CD4-positive, alpha-beta T cell (primary cell): Measurements from ENCODE around the gene EYA2. TPM values are rescaled to one million over a fixed set of nuclear protein-coding genes. Genes with fewer than 3 reads are reported as not detected.

Experiments used
- ATAC-seq: fragments of 200-7000 bp; cut with Tn5 transposase; one replicate; pipeline ENCODE4 v1.10.0; 2022; ENCODE audit warnings: mild to moderate bottlenecking; ENCODE audit not compliant: poor library complexity
- CTCF ChIA-PET: fragments of 350-600 bp; sonication (Branson Sonifier 250); formaldehyde crosslinking; loops from one replicate; lab custom pipeline; 2021; ENCODE audit warnings: antibody characterized with exemption, inconsistent platforms; lab: Charles Lee
- POLR2A ChIA-PET: fragments of 350-600 bp; sonication (Branson Sonifier 250); formaldehyde crosslinking; loops from one replicate; lab custom pipeline; 2021; ENCODE audit warnings: antibody characterized with exemption, inconsistent platforms; lab: Charles Lee
- DNase-seq, 14 experiments: peaks; one replicate each; pipeline ENCODE4 v3.0.0-alpha.2; 2013 to 2020; ENCODE audit warnings: mixed read lengths in 2 of 14
- H3K27ac ChIP-seq, 2 donors: one replicate each; pipeline versions ENCODE4 v1.5.1 to v1.7.0; 2013; ENCODE audit warnings: low read length in 2 of 2, low read depth in 1 of 2, mild to moderate bottlenecking in 1 of 2
- H3K27me3 ChIP-seq, 2 experiments: 1 replicate in 1 of 2; 2 replicates in 1 of 2; pipeline versions ENCODE4 v1.6.1 to v1.7.0; 2013; ENCODE audit warnings: low read length in 2 of 2, control low read depth in 1 of 2, mild to moderate bottlenecking in 1 of 2, moderate library complexity in 1 of 2; ENCODE audit not compliant: insufficient read depth in 2 of 2, control insufficient read depth in 1 of 2
- H3K36me3 ChIP-seq: one replicate; pipeline ENCODE4 v1.6.1; 2013; ENCODE audit warnings: low read length, control low read depth; ENCODE audit not compliant: insufficient read depth
- H3K4me1 ChIP-seq: one replicate; pipeline ENCODE4 v1.6.1; 2013; ENCODE audit warnings: low read length, control low read depth; ENCODE audit not compliant: insufficient read depth
- H3K4me3 ChIP-seq: one replicate; pipeline ENCODE4 v1.5.1; 2013; ENCODE audit warnings: mild to moderate bottlenecking, low read length, moderate library complexity
- H3K9me3 ChIP-seq, 2 experiments: 1 replicate in 1 of 2; 2 replicates in 1 of 2; pipeline versions ENCODE4 v1.6.1 to v1.7.0; 2013; ENCODE audit warnings: low read length in 2 of 2, mild to moderate bottlenecking in 2 of 2, control low read depth in 1 of 2, moderate library complexity in 1 of 2; ENCODE audit not compliant: control insufficient read depth in 1 of 2, insufficient read depth in 1 of 2
- H3K27ac Mint-ChIP-seq: one replicate; pipeline ENCODE4 v1.8.0; 2020; ENCODE audit warnings: mixed read lengths
- H3K27me3 Mint-ChIP-seq: one replicate; pipeline ENCODE4 v1.8.0; 2021; ENCODE audit warnings: mixed read lengths
- H3K36me3 Mint-ChIP-seq: one replicate; pipeline ENCODE4 v1.8.0; 2021; ENCODE audit warnings: low read depth, mixed read lengths
- H3K4me1 Mint-ChIP-seq: one replicate; pipeline ENCODE4 v1.8.0; 2021; ENCODE audit warnings: low read depth, mixed read lengths
- H3K4me3 Mint-ChIP-seq: one replicate; pipeline ENCODE4 v1.8.0; 2020; ENCODE audit warnings: mild to moderate bottlenecking, mixed read lengths
- H3K9me3 Mint-ChIP-seq: one replicate; pipeline ENCODE4 v1.8.0; 2020; ENCODE audit warnings: mixed read lengths
- intact Hi-C, 2 experiments: fragments of 100-400 bp; cut with DNase I in 1 of 2; cut with micrococcal nuclease in 1 of 2; formaldehyde crosslinking; loops; one replicate each; pipeline versions ENCODE4 v1.15.1 to v1.9.0; 2023 to 2025; cut with DNase I, micrococcal nuclease
- total RNA-seq, 174 experiments: library from RNA in 2 of 174; stranded (reverse) in 2 of 174; gene quantifications; one replicate each; pipeline ENCODE4 v1.2.3 and lab custom pipeline; 2021 to 2026
- TF ChIP-seq, protein P1 (sequence below): fragments of 200-600 bp; IDR thresholded peaks from one replicate; pipeline ENCODE4 v1.8.0; 2022; ENCODE audit warnings: antibody characterized with exemption, mild to moderate bottlenecking

EYA2 gene
- total RNA-seq, 2 experiments from 2014 or later: not detected

DNA sequence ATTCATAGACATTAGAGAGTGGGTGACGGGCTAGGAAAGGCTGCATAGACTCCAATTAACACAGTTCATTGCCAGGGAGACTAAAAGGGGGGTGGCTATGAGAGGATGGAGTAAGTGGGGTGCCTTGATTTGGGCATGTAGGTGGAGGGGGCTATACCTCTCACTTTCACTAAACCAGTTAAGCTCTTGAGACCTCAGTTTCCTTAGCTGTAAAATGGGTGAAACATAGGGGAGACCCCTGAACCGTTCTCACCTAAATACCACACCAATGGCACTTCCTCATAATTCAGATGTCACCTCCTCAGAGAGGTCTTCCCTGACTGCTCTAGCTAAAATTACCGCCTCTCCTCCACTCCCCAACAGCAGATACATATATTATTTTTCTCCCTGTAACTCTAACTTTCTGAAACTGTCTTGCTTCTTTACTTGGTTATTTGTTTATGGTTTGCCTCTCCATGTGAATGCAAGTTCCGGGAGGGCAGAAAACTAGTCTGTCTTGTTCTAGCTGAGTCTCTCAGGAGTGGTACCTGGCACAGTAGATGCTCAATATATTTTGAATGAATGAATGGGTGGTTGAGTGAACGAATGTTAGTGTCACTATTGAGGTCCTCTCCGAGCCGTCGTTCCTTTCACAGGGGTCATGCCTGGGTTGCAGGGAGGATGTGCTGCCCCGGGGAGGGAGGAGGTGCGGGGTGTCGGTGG lies 615 bp upstream of the EYA2 start:
- H3K27me3 ChIP-seq: peaks cover 15 to 44% of the 10 kb centered on the region in 2 experiments
- CTCF ChIA-PET: no interaction called here

DNA sequence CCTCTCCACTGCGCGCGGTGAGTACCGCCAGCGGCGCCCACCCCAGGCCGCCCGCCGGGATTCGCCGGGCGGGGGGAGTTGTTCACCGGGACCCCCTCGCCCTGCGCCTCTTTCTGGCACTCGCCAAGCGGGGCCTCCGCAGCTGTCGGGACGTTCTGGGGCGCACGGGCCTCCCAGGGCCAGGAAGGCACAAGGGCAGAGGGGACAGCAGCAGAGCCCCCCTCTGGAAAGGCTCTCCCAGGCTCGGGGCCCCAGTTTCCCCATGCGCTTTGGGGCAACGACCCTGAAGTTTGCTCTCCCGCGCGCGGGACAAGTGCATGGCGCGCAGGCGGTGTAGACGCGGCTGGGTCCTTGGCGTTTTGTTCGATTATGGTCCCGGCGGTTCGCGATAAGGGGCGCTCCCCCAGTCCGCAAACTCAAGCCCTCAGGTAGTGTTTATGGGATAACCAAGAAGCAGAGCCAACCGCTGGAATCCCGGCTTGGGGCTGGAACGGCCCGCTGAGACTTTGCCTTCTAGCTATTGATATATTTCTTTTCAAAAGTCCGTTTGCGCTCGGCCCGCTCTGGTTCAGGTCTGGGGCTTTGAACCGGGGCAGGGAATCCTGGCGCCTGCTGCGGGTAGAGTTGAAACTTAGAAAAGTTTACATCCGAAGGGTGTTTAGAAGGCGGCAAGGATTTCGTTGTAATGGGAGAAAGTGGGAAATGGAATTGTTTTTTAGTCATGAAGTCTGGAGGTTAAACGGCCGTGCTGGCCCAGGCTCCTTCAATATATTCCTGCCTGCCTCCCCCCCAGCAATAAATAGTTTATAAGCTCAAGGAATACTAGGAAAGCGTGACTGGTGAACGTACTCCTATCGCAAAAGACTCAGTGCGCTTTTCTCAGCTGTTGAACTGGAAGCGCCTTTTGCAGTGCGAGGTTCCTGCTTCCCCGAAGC lies 595 bp downstream of the EYA2 start:
- CTCF ChIA-PET: no interaction called here
- peaks cover 20 to 52% of the 10 kb centered on the region in 2 experiments for H3K27me3 ChIP-seq

More for the DNA sequence above, 615 bp upstream of the EYA2 start:
- Histone ChIP-seq H3K4me1 (no peaks in the 10 kb centered on the region), H3K36me3 (no peaks in the 10 kb centered on the region), H3K4me3 (no peak overlapping the region), H3K9me3 (peaks cover 6 to 8% of the 10 kb centered on the region in 2 experiments), H3K27ac (no peak overlapping the region)
- no peak overlapping the region for H3K27ac Mint-ChIP-seq
- H3K4me1 Mint-ChIP-seq: no peaks in the 10 kb centered on the region
- ATAC-seq (no peak), DNase-seq (no peak)
- no peak overlapping the region for H3K4me3 Mint-ChIP-seq
- peaks cover 74% of the 10 kb centered on the region for H3K27me3 Mint-ChIP-seq
- no peaks in the 10 kb centered on the region for H3K36me3 Mint-ChIP-seq
- intact Hi-C loops: no loop called here
- TF ChIP-seq, protein P1, sequence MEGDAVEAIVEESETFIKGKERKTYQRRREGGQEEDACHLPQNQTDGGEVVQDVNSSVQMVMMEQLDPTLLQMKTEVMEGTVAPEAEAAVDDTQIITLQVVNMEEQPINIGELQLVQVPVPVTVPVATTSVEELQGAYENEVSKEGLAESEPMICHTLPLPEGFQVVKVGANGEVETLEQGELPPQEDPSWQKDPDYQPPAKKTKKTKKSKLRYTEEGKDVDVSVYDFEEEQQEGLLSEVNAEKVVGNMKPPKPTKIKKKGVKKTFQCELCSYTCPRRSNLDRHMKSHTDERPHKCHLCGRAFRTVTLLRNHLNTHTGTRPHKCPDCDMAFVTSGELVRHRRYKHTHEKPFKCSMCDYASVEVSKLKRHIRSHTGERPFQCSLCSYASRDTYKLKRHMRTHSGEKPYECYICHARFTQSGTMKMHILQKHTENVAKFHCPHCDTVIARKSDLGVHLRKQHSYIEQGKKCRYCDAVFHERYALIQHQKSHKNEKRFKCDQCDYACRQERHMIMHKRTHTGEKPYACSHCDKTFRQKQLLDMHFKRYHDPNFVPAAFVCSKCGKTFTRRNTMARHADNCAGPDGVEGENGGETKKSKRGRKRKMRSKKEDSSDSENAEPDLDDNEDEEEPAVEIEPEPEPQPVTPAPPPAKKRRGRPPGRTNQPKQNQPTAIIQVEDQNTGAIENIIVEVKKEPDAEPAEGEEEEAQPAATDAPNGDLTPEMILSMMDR: no peak
- POLR2A ChIA-PET: no interaction called here
- peaks cover 5% of the 10 kb centered on the region for H3K9me3 Mint-ChIP-seq

DNA sequence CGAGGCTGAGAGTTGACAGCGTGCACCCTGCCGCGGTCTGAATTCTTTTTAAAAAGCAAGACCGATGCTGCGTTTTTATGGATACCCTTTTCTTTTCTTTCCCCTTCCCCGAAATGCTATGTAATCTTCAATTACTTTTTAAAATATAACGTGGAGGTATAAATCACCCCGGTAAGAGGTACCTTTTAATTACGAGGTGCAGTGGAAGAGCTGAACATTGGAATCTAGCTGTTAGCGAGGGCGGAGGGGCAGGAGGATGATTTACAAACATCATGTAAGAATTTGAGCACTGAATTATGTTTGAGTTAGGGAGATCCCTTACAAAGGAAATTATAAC lies 1.2 kb downstream of the EYA2 start:
- TF ChIP-seq, protein P1: no peak
- ChIA-PET CTCF (no interaction called here), POLR2A (no interaction called here)
- Histone ChIP-seq H3K4me1 (no peaks in the 10 kb centered on the region), H3K27ac (no peak overlapping the region), H3K9me3 (peaks cover 3 to 5% of the 10 kb centered on the region in 2 experiments), H3K36me3 (no peaks in the 10 kb centered on the region), H3K4me3 (no peak overlapping the region), H3K27me3 (peaks cover 20 to 54% of the 10 kb centered on the region in 2 experiments)
- H3K4me1 Mint-ChIP-seq: no peaks in the 10 kb centered on the region
- ATAC-seq: no peak
- H3K36me3 Mint-ChIP-seq: no peaks in the 10 kb centered on the region
- no peak overlapping the region for H3K4me3 Mint-ChIP-seq
- H3K9me3 Mint-ChIP-seq: peaks cover 2% of the 10 kb centered on the region
- no peak overlapping the region for H3K27ac Mint-ChIP-seq
- intact Hi-C loops: no loop called here
- DNase-seq: no peak
- H3K27me3 Mint-ChIP-seq: peaks cover 69% of the 10 kb centered on the region

More for the DNA sequence above, 595 bp downstream of the EYA2 start:
- Histone ChIP-seq H3K4me3 (no peak overlapping the region), H3K4me1 (no peaks in the 10 kb centered on the region), H3K27ac (no peak overlapping the region), H3K36me3 (no peaks in the 10 kb centered on the region), H3K9me3 (peaks cover 5 to 8% of the 10 kb centered on the region in 2 experiments)
- TF ChIP-seq, protein P1: no peak
- Mint-ChIP-seq H3K9me3 (peaks cover 5% of the 10 kb centered on the region), H3K4me1 (no peaks in the 10 kb centered on the region), H3K36me3 (no peaks in the 10 kb centered on the region), H3K4me3 (no peak overlapping the region), H3K27ac (no peak overlapping the region), H3K27me3 (peaks cover 70% of the 10 kb centered on the region)
- ATAC-seq (no peak), DNase-seq (no peak)
- intact Hi-C loops: no loop called here
- POLR2A ChIA-PET: no interaction called here
